HG03469 (cell line): Measurements from ENCODE around the gene GPR150.

Source experiments
- ATAC-seq: cut with Tn5 transposase; IDR thresholded peaks from one replicate; pipeline ENCODE4 v1.9.1; 2021; ENCODE audit warnings: mild to moderate bottlenecking, moderate library complexity, moderate number of reproducible peaks; ENCODE audit not compliant: unreplicated experiment

Gene GPR150

GRCh38 chr5:95620030-95620869 lies at the start of gene GPR150:
GPR150 (plus strand) TSS chr5:95620087; CDS start chr5:95620276, 189 bp downstream.
- ATAC-seq = peak; percentile 31

GRCh38 chr5:95572016-95572415 lies 47.9 kb upstream of the GPR150 start:
- ATAC-seq = no peak

GRCh38 chr5:95581576-95581975 lies 38.3 kb upstream of the GPR150 start:
- ATAC-seq = no peak

- ATAC-seq = no peak
Measured at GRCh38 chr5:95583992-95584391, 35.9 kb upstream of the GPR150 start.

DNA sequence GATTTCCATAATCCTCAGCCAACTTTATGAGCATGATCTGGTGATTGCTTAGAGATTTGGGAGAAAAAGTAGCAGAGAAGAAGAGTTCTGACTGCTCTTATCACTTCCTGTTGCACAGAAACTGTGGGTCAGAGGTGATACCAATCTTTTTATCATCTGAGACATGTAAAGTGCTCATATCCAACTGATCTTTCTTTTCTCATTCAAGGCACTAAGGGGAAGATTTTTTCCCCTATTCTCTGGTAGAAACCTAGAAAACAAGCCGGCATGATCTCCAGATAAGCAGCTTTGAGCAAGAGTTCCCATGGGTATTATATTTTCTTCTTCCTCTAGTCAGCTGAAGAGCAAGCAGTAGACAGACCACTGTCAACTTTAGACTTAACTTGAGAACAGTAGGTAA lies 29.0 kb upstream of the GPR150 start:
- no peak for ATAC-seq

DNA sequence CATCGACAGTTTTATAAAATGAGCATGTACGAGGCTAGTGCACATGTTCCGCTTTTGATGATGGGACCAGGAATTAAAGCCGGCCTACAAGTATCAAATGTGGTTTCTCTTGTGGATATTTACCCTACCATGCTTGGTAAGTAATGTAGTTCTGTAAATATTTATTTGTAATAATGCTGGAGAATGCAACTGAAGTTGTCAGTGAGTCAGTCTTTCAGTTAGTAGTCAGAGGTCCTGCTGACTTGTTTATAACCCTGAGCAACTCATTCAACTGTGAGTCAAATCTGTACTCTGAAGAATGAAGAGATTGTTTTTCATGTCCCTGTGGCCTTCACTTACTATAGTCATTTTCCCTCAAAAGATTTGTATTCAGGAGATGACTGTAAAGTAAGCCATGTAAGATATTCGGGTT lies 28.4 kb upstream of the GPR150 start:
- peak; percentile 87 for ATAC-seq

DNA sequence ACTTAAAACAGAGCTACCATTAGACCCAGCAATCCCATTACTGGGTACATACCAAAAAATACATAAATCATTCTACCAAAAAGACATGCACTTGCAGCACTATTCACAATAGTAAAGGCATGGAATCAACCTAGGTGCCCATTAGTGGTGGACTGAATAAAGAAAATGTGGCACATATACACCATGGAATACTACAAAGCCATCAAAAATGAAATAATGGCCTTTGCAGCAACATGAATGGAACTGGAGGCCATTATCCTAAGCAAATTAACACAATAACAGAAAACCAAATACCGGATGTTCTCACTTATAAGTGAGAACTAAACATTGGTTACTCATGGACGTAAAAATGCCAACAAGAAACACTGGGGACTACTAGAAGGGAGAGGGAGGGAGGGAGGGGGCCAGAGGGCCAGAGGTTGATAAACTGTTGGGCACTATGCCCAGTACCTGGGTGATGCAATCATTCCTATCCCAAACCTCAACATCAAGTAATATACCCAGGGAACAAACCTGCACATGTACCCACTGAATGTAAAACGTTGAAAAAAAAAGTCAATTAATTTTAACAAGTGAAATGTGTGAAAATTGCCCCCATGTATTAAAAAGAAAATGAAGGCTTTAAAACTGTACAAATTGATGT lies 24.5 kb upstream of the GPR150 start:
- no peak for ATAC-seq

- no peak for ATAC-seq
Measured at GRCh38 chr5:95599252-95599651, 20.6 kb upstream of the GPR150 start.

DNA sequence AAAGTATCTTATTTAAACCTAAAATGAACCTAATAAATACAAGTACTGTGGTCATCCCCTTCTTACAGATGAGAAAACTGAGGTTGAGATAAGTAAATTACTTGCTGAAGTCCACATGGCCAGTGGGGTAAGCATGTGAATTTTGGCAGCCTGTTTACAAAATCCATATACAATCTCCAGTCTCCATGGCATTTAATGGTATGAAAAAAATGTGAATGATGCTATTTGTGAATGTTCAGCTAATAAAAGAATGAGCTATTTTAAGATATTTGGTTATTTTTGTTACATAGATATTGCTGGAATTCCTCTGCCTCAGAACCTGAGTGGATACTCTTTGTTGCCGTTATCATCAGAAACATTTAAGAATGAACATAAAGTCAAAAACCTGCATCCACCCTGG lies 19.3 kb upstream of the GPR150 start:
- no peak for ATAC-seq

DNA sequence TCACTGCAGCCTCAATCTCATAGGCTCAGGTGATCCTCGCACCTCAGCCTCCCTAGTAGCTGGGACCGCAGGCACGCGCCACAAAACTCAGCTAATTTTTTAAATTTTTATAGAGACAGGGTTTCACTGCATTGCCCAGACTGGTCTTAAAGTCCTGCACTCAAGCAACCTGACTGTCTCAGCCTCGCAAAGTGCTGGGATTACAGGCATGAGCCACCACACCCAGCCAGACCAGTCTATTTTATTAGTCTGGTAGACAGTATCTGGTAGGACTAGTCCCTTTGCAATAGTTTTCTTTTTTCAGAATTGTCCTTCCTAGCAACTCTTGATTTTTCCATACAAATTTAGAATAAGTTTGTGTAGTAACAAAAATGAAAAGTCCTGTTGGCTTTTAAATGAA lies 14.1 kb upstream of the GPR150 start:
- no peak for ATAC-seq

GRCh38 chr5:95606419-95606818 lies 13.5 kb upstream of the GPR150 start:
- no peak for ATAC-seq

- ATAC-seq = no peak
Measured at GRCh38 chr5:95609711-95610110, 10.2 kb upstream of the GPR150 start.

DNA sequence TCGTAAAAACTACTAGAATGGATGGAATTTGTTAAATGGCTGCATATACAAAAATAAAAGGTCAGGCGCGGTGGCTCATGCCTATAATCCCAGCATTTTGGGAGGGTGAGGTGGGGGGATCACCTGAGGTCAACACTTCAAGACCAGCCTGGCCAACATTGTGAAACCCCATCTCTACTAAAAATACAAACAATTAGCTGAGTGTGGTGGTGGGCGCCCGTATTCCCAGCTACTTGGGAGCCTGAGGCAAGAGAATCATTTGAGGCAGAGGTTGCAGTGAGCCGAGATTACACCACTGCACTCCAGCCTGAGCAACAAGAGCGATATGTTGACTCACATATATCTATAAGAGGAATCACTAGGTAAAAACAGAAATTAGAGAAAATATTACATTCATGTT lies 9.3 kb upstream of the GPR150 start:
- ATAC-seq = no peak

- no peak for ATAC-seq
Measured at GRCh38 chr5:95611396-95611795, 8.5 kb upstream of the GPR150 start.

DNA sequence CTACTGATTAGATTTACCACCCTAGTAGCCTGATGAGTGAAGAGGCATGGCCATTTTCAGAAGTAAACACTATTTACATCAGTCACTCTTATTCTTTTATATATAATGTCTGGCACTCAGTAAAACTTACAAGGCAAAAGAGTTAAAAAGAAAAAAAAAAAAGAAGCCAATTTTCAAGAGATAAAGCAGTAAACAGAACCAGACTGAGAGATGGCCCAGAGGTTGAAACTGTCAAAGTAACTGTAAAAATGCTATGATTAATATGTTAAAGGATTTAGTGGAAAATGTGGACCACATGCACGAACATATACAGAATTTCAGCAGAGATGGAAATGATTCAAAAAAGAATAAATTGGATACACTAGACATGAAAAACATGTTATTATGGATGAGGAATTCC lies 6.4 kb upstream of the GPR150 start:
- no peak for ATAC-seq

GRCh38 chr5:95615164-95615467 lies 4.8 kb upstream of the GPR150 start:
- peak; percentile 47 for ATAC-seq

DNA sequence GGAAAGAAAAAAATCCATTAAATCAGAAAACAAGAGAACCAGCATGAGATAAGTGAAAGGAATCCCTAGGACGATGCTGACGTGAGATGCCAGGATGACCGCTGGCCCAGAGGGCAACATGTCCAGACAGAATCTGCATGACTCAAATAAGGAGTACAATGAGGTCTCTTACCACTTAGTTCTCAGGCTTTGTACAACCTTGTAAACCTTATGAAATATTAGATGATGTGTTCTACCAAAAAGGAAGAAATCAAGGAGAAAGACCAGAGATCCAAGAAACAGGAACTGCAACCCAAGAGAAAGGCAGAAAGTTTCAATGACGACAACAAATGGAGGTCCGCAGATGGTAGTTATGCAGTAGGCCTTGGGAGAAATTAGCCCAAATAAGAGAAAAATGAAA lies 2.8 kb upstream of the GPR150 start:
- no peak for ATAC-seq

DNA sequence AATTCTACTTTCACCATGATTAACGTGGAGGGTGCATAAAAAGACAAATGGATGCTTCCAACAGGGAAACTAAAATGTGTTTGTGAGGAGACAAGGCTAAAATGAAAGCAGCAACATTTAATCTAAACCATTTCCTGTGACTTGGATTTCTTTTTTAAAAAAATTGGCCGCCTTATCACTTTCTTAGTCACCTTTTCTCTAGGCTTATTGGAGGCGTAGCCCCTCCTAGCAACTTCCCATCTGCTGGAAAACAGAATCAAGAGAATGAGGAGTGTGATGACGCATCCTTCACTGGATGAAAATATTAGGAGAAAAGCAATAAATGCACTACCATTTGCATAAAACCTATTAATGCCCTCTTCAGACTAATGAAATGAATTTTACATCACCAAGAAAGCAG lies 791 bp upstream of the GPR150 start:
- ATAC-seq = no peak

DNA sequence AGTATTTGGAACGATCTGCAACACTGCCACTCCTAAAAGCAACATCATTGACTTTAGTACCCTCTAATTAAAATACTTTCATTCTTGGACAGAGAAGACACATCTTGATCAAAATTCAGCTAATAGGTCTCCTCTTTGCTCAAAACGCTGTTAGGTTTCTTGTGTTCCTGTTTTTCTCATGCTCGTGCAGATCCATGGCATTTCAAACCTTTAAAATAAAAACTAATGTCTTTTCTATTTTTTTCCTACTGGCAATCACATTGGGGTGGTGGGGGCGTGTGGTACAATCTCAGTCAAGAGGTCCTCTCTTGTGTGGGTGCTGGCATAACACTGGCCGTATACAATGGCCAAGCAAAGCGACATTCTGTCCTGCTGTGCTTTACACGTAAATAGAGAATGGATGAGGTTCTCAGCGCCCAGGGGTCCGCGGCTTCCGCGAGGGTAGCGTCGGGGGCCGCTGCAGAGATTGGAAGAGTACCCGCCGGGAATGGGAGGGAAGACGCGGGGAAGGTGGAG lies 315 bp upstream of the GPR150 start:
- no peak for ATAC-seq

DNA sequence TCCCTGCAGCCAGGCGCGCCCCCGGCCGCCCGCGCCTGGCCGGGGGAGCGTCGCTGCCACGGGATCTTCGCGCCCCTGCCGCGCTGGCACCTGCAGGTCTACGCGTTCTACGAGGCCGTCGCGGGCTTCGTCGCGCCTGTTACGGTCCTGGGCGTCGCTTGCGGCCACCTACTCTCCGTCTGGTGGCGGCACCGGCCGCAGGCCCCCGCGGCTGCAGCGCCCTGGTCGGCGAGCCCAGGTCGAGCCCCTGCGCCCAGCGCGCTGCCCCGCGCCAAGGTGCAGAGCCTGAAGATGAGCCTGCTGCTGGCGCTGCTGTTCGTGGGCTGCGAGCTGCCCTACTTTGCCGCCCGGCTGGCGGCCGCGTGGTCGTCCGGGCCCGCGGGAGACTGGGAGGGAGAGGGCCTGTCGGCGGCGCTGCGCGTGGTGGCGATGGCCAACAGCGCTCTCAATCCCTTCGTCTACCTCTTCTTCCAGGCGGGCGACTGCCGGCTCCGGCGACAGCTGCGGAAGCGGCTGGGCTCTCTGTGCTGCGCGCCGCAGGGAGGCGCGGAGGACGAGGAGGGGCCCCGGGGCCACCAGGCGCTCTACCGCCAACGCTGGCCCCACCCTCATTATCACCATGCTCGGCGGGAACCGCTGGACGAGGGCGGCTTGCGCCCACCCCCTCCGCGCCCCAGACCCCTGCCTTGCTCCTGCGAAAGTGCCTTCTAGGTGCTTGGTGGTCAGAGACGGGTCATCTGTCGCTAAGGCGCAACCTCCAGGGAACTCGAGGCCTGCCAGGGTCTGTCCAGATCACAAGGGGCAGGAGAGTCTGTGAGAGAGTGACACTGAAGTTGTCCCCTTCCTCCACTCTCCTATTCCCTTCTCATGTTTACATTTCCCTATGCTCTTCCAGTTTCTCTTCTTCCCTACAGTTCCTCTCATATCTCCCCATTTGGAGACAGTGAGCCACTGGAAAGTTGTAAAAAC lies 1.3 kb downstream of the GPR150 start:
- peak; percentile 26 for ATAC-seq
